Mesodermal cell (in vitro differentiated cells): Measurements from ENCODE around the gene MYO3B.

Experiments
- H3K27ac ChIP-seq: 2 replicates; pipeline ENCODE4 v1.7.0; 2013; ENCODE audit warnings: mild to moderate bottlenecking, low read depth, low read length, moderate library complexity; ENCODE audit not compliant: severe bottlenecking
- H3K36me3 ChIP-seq: 2 replicates; pipeline ENCODE4 v1.7.1; 2013; ENCODE audit warnings: mild to moderate bottlenecking, low read length, moderate library complexity; ENCODE audit not compliant: control insufficient read depth, insufficient read depth
- H3K4me1 ChIP-seq: one replicate; pipeline ENCODE4 v1.7.1; 2013; ENCODE audit warnings: mild to moderate bottlenecking, low read length; ENCODE audit not compliant: insufficient read depth, control insufficient read depth, poor library complexity, severe bottlenecking
- H3K4me3 ChIP-seq: 2 replicates; pipeline ENCODE4 v1.7.0; 2013; ENCODE audit warnings: low read length, control low read depth, mild to moderate bottlenecking; ENCODE audit not compliant: insufficient read depth, poor library complexity, severe bottlenecking; ENCODE audit errors: extremely low read depth
- H3K9me3 ChIP-seq: 2 replicates; pipeline ENCODE4 v1.7.1; 2013; ENCODE audit warnings: mild to moderate bottlenecking, low read length, moderate library complexity; ENCODE audit not compliant: control insufficient read depth
- WGBS, 2 experiments: methylation state at CpG; one replicate each; pipeline ENCODE4 v1.1.5; 2013; ENCODE audit warnings: missing lambda C conversion rate in 2 of 2; ENCODE audit not compliant: insufficient coverage in 2 of 2; 5-methylcytosine and 5-hydroxymethylcytosine counted together

The MYO3B gene

GRCh38 chr2:170248574-170249393 is 70.8 kb downstream of the MYO3B start:
- peaks cover 4% of the 10 kb centered on the region for H3K4me1 ChIP-seq
- H3K27ac ChIP-seq, result no peak overlapping the region
- H3K9me3 ChIP-seq, result peaks cover 5% of the 10 kb centered on the region
- no peaks in the 10 kb centered on the region for H3K36me3 ChIP-seq
- WGBS, 2 experiments, result 83 to 93% methylated on average over 3 of the region's 4 CpGs
- H3K4me3 ChIP-seq, result no peak overlapping the region

GRCh38 chr2:170249761-170250160 is 71.8 kb downstream of the MYO3B start:
- Histone ChIP-seq H3K36me3 (no peaks in the 10 kb centered on the region), H3K27ac (no peak overlapping the region), H3K4me3 (no peak overlapping the region), H3K9me3 (peaks cover 5% of the 10 kb centered on the region), H3K4me1 (peaks cover 10% of the 10 kb centered on the region)
- no CpG with 5 or more reads among the region's 2 CpGs for WGBS, 2 experiments

DNA sequence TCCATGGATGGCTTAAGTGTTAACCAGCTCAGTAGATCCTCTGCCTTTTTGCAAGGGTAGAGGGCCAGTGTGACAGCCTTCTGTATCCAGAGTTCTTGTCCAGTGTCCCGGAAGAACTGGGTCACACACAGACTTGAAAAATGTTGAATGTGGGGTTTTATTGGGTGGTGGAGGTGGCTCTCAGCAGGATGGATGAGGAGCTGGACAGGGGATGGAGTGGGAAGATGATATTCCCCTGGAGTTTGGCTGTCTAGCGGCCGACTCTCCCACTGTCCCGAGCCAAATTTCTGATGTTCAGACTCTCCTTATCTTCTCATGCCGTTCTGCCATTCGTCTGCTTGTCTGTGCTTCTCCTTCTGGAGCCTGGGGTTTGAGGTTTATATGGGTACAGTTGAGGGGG is 72.6 kb downstream of the MYO3B start:
- H3K9me3 ChIP-seq, result peaks cover 5% of the 10 kb centered on the region
- WGBS, 2 experiments, result 78 to 100% methylated on average over 1 to 3 of the region's 6 CpGs
- no peak overlapping the region for H3K4me3 ChIP-seq
- no peaks in the 10 kb centered on the region for H3K36me3 ChIP-seq
- peaks cover 16% of the 10 kb centered on the region for H3K4me1 ChIP-seq
- H3K27ac ChIP-seq, result no peak overlapping the region

GRCh38 chr2:170252414-170252813 is 74.5 kb downstream of the MYO3B start:
- Histone ChIP-seq H3K36me3 (no peaks in the 10 kb centered on the region), H3K27ac (no peak overlapping the region), H3K4me1 (peaks cover 25% of the 10 kb centered on the region), H3K9me3 (peaks cover 8% of the 10 kb centered on the region), H3K4me3 (no peak overlapping the region)

GRCh38 chr2:170253721-170254230 is 75.8 kb downstream of the MYO3B start:
- H3K9me3 ChIP-seq, result peaks cover 8% of the 10 kb centered on the region
- 80% methylated on average over 1 of the region's 6 CpGs; no CpG with 5 or more reads in 1 of the 2 experiments for WGBS, 2 experiments
- H3K4me3 ChIP-seq, result no peak overlapping the region
- peaks cover 25% of the 10 kb centered on the region for H3K4me1 ChIP-seq
- no peak overlapping the region for H3K27ac ChIP-seq
- no peaks in the 10 kb centered on the region for H3K36me3 ChIP-seq

DNA sequence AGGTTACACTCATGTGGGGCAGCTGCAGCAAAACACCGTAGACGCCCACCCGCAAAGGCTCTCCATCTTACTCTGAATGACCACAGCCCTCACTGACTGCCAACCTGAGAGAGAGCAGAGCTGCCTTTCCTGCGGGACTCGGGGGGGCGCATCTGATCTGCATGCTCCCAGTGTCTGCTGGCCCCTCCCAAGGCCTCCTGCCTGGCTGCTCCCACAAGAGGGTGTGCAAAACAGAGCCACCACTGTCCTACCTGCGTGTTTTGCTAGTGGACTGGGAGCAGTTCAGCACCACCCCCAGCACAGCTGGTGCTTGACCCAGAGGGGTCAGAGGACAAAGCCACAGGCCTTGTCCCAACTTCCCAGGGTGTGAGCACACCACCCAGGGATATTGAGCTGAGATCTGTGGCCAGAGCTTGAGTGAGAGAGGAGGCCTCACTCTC is 76.4 kb downstream of the MYO3B start:
- 85 to 93% methylated on average over 5 to 7 of the region's 7 CpGs for WGBS, 2 experiments
- H3K4me1 ChIP-seq, result peaks cover 25% of the 10 kb centered on the region
- no peak overlapping the region for H3K4me3 ChIP-seq
- no peaks in the 10 kb centered on the region for H3K36me3 ChIP-seq
- no peak overlapping the region for H3K27ac ChIP-seq
- peaks cover 8% of the 10 kb centered on the region for H3K9me3 ChIP-seq

GRCh38 chr2:170255137-170255536 is 77.2 kb downstream of the MYO3B start:
- no peaks in the 10 kb centered on the region for H3K36me3 ChIP-seq
- 86 to 100% methylated on average over 1 of the region's 3 CpGs for WGBS, 2 experiments
- H3K9me3 ChIP-seq, result peaks cover 8% of the 10 kb centered on the region
- H3K4me3 ChIP-seq, result no peak overlapping the region
- peaks cover 25% of the 10 kb centered on the region for H3K4me1 ChIP-seq
- H3K27ac ChIP-seq, result no peak overlapping the region

DNA sequence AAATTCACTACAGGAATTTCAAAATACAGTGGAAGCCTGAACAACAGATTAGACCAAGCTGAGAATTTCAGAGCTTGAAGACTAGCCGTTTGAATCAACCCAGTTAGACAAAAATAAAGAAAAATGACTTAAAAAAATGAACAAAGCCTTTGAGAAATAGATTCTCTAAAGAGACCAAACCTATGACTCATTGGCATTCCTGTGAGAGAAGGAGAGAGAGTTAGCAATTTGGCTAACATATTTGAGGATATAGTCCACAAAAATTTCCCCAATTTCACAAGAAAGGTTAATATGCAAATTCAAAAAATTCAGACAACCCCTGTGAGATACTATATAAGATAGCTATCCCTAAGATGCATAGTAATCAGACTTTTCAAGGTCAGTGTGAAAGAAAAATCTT is 78.0 kb downstream of the MYO3B start:
- H3K27ac ChIP-seq, result peak overlapping the region; percentile 36
- WGBS, 2 experiments, result no CpG with 5 or more reads among the region's 1 CpG

GRCh38 chr2:170258382-170258781 is 80.4 kb downstream of the MYO3B start:
- WGBS, 2 experiments, result 60% methylated on average over 1 of the region's 3 CpGs; no CpG with 5 or more reads in 1 of the 2 experiments
- peaks cover 15% of the 10 kb centered on the region for H3K9me3 ChIP-seq

More for the DNA sequence above, 78.0 kb downstream of the MYO3B start:
- peaks cover 25% of the 10 kb centered on the region for H3K4me1 ChIP-seq
- H3K4me3 ChIP-seq, result no peak overlapping the region
- H3K36me3 ChIP-seq, result no peaks in the 10 kb centered on the region
- peaks cover 8% of the 10 kb centered on the region for H3K9me3 ChIP-seq

DNA sequence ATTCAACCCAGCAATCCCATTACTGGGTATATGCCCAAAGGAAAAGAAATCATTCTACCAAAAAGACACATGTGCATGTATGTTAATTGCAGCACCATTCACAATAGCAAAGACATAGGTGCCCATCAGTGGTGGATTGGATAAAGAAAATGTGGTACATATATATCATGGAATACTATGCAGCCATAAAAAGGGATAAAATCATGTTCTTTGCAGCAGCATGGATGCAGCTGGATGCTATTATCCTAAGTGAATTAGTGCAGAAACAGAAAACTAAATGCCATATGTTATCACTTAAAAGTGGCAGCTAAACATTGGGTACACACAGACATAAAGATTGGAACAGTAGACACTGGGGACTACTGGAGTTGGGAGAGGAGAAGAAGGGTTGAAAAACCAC is 82.2 kb downstream of the MYO3B start:
- H3K4me1 ChIP-seq, result peaks cover 13% of the 10 kb centered on the region
- H3K9me3 ChIP-seq, result peaks cover 18% of the 10 kb centered on the region
- no peak overlapping the region for H3K4me3 ChIP-seq
- no peaks in the 10 kb centered on the region for H3K36me3 ChIP-seq
- no peak overlapping the region for H3K27ac ChIP-seq

More at GRCh38 chr2:170258382-170258781, 80.4 kb downstream of the MYO3B start:
- Histone ChIP-seq H3K4me1 (peaks cover 25% of the 10 kb centered on the region), H3K27ac (no peak overlapping the region), H3K36me3 (no peaks in the 10 kb centered on the region), H3K4me3 (no peak overlapping the region)

DNA sequence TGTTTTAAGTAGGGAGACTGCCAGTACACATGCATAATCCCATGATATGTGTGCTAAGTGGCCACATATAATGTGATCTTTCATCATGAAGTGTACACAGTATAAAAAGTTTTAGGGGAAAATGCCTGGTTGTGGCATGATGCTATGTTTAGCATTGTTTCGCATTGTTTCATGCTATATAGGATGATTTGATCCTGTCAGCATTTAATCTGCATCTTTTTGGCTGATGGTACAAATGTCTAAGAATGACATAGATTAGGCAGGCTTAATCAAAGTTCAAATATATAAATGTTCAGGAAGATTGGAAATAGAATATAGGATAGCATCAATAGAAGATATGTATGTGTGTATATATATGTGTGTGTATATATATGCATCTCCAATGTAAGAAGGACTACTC is 83.6 kb downstream of the MYO3B start:
- peaks cover 18% of the 10 kb centered on the region for H3K9me3 ChIP-seq
- 100% methylated on average over 1 of the region's 1 CpG for WGBS, 2 experiments
- H3K36me3 ChIP-seq, result no peaks in the 10 kb centered on the region
- no peak overlapping the region for H3K4me3 ChIP-seq
- H3K4me1 ChIP-seq, result no peaks in the 10 kb centered on the region
- no peak overlapping the region for H3K27ac ChIP-seq
